HG03439 (cell line): Measurements from ENCODE around the gene TMEM120B.

Source experiments
- ATAC-seq: cut with Tn5 transposase; IDR thresholded peaks from one replicate; pipeline ENCODE4 v1.9.1; 2021; ENCODE audit warnings: mild to moderate bottlenecking, moderate library complexity; ENCODE audit not compliant: unreplicated experiment

The TMEM120B gene

GRCh38 chr12:121830134-121830533 is 117.6 kb downstream of the TMEM120B start:
- no peak for ATAC-seq

- no peak for ATAC-seq
Measured at GRCh38 chr12:121830588-121831265, 118.2 kb downstream of the TMEM120B start.
